Adrenal gland (tissue), 5 donors: ENCODE results near the gene WDR70.

ENCODE experiments used
- CTCF ChIP-seq, 6 experiments: fragments of 450-650 bp in 4 of 6; fragments of 200-600 bp in 2 of 6; sonication (generic) in 1 of 6; IDR thresholded peaks; 1 replicate in 5 of 6; 2 replicates in 1 of 6; pipeline versions ENCODE4 v1.5.1 to v1.8.0; 2016 to 2021; ENCODE audit warnings: antibody characterized with exemption in 6 of 6, mild to moderate bottlenecking in 2 of 6, moderate library complexity in 1 of 6
- POLR2A ChIP-seq, 2 donors: fragments of 450-650 bp; IDR thresholded peaks; one replicate each; pipeline ENCODE4 v1.6.1; 2017; ENCODE audit warnings: antibody characterized with exemption in 2 of 2, mild to moderate bottlenecking in 2 of 2, moderate library complexity in 1 of 2
- donor health status: DM: no; HTN: no; CAD: no.

DNA sequence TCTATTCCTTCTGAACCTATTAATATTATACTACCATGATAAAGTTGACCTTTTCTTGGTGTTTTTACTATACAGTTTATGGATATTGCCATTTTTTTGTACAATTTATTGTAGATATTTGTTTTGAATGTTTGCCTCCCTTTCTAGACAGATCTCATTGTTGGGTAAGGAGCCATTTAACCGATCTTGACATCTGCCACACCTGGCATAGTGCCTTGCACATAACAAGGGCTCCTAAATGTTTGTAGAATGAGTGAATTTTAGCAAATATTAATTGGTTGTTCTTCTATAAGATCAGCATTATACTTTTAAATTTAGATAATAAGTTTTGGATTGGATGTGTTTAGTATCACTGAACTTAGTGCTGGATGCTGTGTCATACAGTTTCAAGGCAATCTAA, 285.4 kb downstream of the WDR70 start:
- TF ChIP-seq CTCF (IDR thresholded peaks at IDR 0.05) (no peak), POLR2A (IDR thresholded peaks at IDR 0.05) (no peak)
